Nephron progenitor cell (in vitro differentiated cells): ENCODE results near the gene VCL.
"Not testable (repeated sequence)": the region's sequence is repeated elsewhere in the genome, so short reads cannot be mapped to it uniquely, and the experiment has no call there.

Experiments used
- DNase-seq: peaks from one replicate; pipeline ENCODE4 v3.0.0; 2021
- H3K27ac Mint-ChIP-seq: 2 replicates; pipeline ENCODE4 v1.8.0; 2021; ENCODE audit warnings: mild to moderate bottlenecking, moderate library complexity, mixed read lengths
- H3K27me3 Mint-ChIP-seq: 2 replicates; pipeline ENCODE4 v1.8.0; 2021; ENCODE audit warnings: mild to moderate bottlenecking, low read depth, mixed read lengths; ENCODE audit not compliant: poor library complexity
- H3K36me3 Mint-ChIP-seq: 2 replicates; pipeline ENCODE4 v1.8.0; 2021; ENCODE audit warnings: low read depth, mixed read lengths
- H3K4me1 Mint-ChIP-seq: 2 replicates; pipeline ENCODE4 v1.8.0; 2021; ENCODE audit warnings: mixed read lengths
- H3K4me3 Mint-ChIP-seq: 2 replicates; pipeline ENCODE4 v1.8.0; 2021; ENCODE audit warnings: mild to moderate bottlenecking, moderate library complexity, mixed read lengths
- H3K9me3 Mint-ChIP-seq: 2 replicates; pipeline ENCODE4 v1.8.0; 2021; ENCODE audit warnings: mild to moderate bottlenecking, moderate library complexity, mixed read lengths
- CTCF ChIP-seq: fragments of 200-600 bp; sonication (generic); IDR thresholded peaks from 2 replicates; pipeline ENCODE4 v1.5.0; 2021; ENCODE audit warnings: antibody characterized with exemption

Gene VCL

DNA sequence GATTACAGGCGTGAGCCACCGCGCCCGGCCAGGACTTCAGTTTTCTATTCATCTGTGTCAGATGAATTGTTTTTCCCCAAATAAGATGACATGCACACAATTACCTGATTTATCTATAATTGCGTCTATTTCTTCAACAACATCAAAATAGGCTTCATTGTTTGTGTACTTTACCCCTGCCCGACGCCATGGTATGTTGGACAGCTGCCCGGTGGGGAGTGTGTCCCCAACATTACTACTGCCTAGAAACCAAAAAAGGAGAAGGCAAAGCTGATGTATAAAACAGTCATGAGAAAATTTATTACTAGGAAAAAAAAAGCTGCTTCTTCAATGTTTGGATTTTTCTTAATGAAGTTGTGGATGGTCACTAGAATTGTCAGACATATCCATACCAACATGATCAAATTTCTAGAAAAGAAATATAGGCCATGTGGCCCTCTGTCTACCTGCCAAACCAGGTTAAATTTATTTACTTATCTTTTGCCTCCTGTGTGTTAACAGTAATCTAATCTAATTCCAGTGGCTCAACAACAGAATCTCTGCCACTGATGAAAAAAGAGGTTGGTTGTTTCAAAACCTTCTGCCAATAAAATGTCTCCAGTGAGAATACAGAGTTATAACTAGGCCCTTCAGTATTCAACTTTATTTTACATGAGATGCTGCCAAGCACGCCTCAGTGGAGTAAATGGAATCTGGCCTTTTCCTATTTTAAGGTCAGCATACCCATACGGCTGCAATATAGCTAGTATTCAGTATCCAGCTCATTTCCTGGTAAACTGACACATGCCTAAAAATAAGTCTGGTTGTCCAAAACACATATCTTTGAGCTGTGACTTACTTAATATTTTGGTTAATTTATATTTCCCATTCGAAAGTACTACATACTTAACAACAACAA lies 136.3 kb downstream of the VCL start:
- H3K4me3 Mint-ChIP-seq: no peak overlapping the region
- no peaks in the 10 kb centered on the region for H3K27me3 Mint-ChIP-seq
- TF ChIP-seq CTCF: no peak
- H3K9me3 Mint-ChIP-seq: no peaks in the 10 kb centered on the region
- no peak overlapping the region for H3K27ac Mint-ChIP-seq
- H3K4me1 Mint-ChIP-seq: no peaks in the 10 kb centered on the region
- peaks cover 76% of the 10 kb centered on the region for H3K36me3 Mint-ChIP-seq
- DNase-seq: no peak

GRCh38 chr10:74135452-74135851 lies 137.5 kb downstream of the VCL start:
- no peaks in the 10 kb centered on the region for H3K27me3 Mint-ChIP-seq
- H3K9me3 Mint-ChIP-seq: no peaks in the 10 kb centered on the region
- peak overlapping the region; percentile 30 for H3K27ac Mint-ChIP-seq
- H3K36me3 Mint-ChIP-seq: peaks cover 74% of the 10 kb centered on the region
- DNase-seq: no peak
- no peaks in the 10 kb centered on the region for H3K4me1 Mint-ChIP-seq
- TF ChIP-seq CTCF: no peak
- H3K4me3 Mint-ChIP-seq: no peak overlapping the region

- Mint-ChIP-seq H3K27ac (no peak overlapping the region), H3K4me1 (no peaks in the 10 kb centered on the region), H3K4me3 (no peak overlapping the region), H3K27me3 (no peaks in the 10 kb centered on the region), H3K9me3 (no peaks in the 10 kb centered on the region), H3K36me3 (peaks cover 69% of the 10 kb centered on the region)
- DNase-seq: no peak
- TF ChIP-seq CTCF: no peak
Observed at GRCh38 chr10:74137992-74138391, 140.1 kb downstream of the VCL start.

DNA sequence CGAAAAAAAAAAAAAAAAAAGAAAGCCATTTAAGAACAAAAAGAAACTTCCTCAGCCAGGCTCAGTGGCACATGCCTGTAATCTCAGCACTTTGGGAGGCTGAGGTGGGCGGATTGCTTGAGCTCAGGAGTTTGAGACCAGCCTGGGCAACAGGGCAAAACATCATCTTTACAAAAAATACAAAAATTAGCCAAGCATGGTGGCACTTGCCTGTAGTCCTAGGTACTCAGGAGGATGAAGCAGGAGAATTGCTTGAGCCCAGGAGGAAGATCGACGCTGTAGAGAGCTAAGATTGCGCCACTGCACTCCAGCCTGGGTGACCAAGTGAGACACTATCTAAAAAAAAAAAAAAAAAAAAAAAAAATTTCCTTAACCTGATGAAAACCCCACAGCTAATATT lies 140.7 kb downstream of the VCL start:
- not testable (repeated sequence) for H3K27ac Mint-ChIP-seq, H3K27me3 Mint-ChIP-seq, H3K4me1 Mint-ChIP-seq, H3K4me3 Mint-ChIP-seq, H3K9me3 Mint-ChIP-seq, DNase-seq
- H3K36me3 Mint-ChIP-seq: peaks cover 64% of the 10 kb centered on the region

- no peaks in the 10 kb centered on the region for H3K27me3 Mint-ChIP-seq
- H3K36me3 Mint-ChIP-seq: peaks cover 52% of the 10 kb centered on the region
- no peak overlapping the region for H3K27ac Mint-ChIP-seq
- TF ChIP-seq CTCF: no peak
- no peak for DNase-seq
- peaks cover 3% of the 10 kb centered on the region for H3K4me1 Mint-ChIP-seq
- no peak overlapping the region for H3K4me3 Mint-ChIP-seq
- H3K9me3 Mint-ChIP-seq: no peaks in the 10 kb centered on the region
Observed at GRCh38 chr10:74139981-74140380, 142.1 kb downstream of the VCL start.

- Mint-ChIP-seq H3K27me3 (no peaks in the 10 kb centered on the region), H3K4me1 (peaks cover 8% of the 10 kb centered on the region), H3K9me3 (no peaks in the 10 kb centered on the region), H3K36me3 (peaks cover 48% of the 10 kb centered on the region), H3K4me3 (no peak overlapping the region), H3K27ac (no peak overlapping the region)
- no peak for DNase-seq
- no peak for TF ChIP-seq CTCF
Observed at GRCh38 chr10:74140553-74140952, 142.6 kb downstream of the VCL start.
